Measurements from ENCODE around the gene CCBE1. TPM values are rescaled to one million over a fixed set of nuclear protein-coding genes. Genes with fewer than 3 reads are reported as not detected.

The CCBE1 gene
- total RNA-seq, 1 donor from 2014 or later, result 1.8 TPM

- DNase-seq (ENCODE audit: low read depth), result no peak
- TF ChIP-seq, protein P1, sequence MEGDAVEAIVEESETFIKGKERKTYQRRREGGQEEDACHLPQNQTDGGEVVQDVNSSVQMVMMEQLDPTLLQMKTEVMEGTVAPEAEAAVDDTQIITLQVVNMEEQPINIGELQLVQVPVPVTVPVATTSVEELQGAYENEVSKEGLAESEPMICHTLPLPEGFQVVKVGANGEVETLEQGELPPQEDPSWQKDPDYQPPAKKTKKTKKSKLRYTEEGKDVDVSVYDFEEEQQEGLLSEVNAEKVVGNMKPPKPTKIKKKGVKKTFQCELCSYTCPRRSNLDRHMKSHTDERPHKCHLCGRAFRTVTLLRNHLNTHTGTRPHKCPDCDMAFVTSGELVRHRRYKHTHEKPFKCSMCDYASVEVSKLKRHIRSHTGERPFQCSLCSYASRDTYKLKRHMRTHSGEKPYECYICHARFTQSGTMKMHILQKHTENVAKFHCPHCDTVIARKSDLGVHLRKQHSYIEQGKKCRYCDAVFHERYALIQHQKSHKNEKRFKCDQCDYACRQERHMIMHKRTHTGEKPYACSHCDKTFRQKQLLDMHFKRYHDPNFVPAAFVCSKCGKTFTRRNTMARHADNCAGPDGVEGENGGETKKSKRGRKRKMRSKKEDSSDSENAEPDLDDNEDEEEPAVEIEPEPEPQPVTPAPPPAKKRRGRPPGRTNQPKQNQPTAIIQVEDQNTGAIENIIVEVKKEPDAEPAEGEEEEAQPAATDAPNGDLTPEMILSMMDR (conservative IDR thresholded peaks at IDR 0.05; ENCODE audit: low read depth, low read length), result no peak
- no peak overlapping the region for H3K4me3 ChIP-seq (ENCODE audit: low read depth, low read length)
Measured at GRCh38 chr18:59577386-59577655, 119.9 kb downstream of the CCBE1 start.

DNA sequence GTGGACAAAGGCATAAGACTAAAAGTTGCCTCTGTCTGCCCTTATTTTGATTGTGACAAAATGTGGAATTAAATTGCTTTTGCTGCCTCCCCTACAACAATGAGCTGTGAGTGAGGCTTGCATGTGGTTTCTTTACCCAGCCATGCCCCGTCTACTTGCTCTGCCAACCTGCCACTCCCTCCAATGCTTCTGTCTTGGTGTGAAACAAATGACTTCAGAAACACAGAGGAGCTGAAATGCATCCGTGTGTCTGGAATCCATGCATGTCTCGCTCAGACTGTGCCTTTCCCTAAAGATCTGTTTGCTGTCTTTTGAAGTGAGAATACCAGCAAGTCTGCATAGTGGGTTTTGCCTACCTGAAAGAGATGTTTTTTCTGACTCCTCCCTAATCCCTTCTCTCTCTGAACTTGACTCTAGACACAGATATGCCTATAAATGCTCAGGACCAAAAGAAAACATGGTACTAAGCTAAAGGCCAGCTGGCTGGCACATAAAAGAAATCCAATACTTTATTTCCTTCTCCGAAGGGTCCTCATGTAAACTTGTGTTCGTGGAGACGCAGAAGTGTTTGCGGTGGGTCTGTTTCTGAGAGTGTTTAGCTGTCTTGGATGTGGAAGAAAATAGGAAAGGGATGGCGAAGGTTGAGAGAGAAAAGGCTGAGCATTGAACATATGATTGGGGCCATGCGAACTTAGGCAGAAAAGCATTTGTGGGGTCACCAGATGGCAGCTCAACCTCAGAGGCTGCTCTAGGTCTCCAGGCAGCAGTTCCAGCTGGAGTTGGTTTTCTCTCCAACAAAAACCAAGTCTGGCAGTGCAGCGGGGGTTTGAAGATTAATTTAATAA is 120.5 kb downstream of the CCBE1 start:
- no peak overlapping the region for H3K4me3 ChIP-seq (ENCODE audit: low read depth, low read length)
- TF ChIP-seq, protein P1 (conservative IDR thresholded peaks at IDR 0.05; ENCODE audit: low read depth, low read length), result no peak

GRCh38 chr18:59575995-59576394 is 121.2 kb downstream of the CCBE1 start:
- TF ChIP-seq, protein P1 (conservative IDR thresholded peaks at IDR 0.05; ENCODE audit: low read depth, low read length), result no peak
- DNase-seq (ENCODE audit: low read depth), result no peak
- H3K4me3 ChIP-seq (ENCODE audit: low read depth, low read length), result no peak overlapping the region

More for the DNA sequence above, 120.5 kb downstream of the CCBE1 start:
- no peak for DNase-seq (ENCODE audit: low read depth)

DNA sequence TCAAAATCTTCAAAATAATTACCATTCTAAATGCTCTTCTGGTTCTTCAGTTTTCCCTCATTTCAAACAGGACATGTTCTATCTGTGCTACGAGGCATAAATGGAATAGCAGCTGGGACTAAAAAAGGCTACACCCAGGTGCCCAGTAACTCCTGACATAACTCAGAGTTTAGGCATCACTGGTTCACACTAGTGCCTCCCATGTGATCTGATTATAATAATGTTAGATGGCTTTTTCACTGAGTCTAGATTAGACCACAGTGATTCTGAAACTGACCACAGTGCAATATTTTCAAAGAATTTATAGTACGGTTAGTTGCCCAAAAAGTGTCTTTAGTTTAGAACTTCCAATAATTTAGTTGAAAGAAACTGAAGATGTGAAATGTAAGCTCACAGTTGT is 123.3 kb downstream of the CCBE1 start:
- DNase-seq (ENCODE audit: low read depth), result no peak
- H3K4me3 ChIP-seq (ENCODE audit: low read depth, low read length), result no peak overlapping the region
- TF ChIP-seq, protein P1 (conservative IDR thresholded peaks at IDR 0.05; ENCODE audit: low read depth, low read length), result no peak

DNA sequence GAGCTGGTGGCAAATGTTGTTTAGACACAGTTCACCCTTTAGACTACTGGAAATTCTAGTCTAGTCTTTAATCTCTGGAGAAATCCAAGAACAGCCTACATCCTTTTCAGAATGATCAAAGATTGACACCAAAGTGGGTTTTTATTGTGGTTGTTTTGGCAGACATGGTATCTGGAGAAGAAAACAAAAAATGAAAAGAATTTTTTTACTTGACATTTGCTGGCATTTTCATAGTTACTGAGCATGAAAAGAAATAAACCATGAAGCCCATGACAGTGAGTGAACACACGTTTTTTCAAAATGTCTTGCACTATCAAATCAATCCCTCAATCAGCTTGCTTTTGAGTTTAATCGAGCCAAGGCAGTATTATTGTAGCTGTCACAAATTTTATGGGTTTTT is 125.3 kb downstream of the CCBE1 start:
- TF ChIP-seq, protein P1 (conservative IDR thresholded peaks at IDR 0.05; ENCODE audit: low read depth, low read length), result no peak
- H3K4me3 ChIP-seq (ENCODE audit: low read depth, low read length), result no peak overlapping the region
- no peak for DNase-seq (ENCODE audit: low read depth)

- no peak overlapping the region for H3K4me3 ChIP-seq (ENCODE audit: low read depth, low read length)
- DNase-seq (ENCODE audit: low read depth), result no peak
- TF ChIP-seq, protein P1 (conservative IDR thresholded peaks at IDR 0.05; ENCODE audit: low read depth, low read length), result no peak
Measured at GRCh38 chr18:59570796-59571195, 126.4 kb downstream of the CCBE1 start.

All from epithelial cell of proximal tubule (primary cell).